Psoas muscle (tissue), 8 donors: ENCODE data around the gene CEP104. TPM values are rescaled to one million over a fixed set of nuclear protein-coding genes. Genes with fewer than 3 reads are reported as not detected.
"Not testable (repeated sequence)": the region's sequence is repeated elsewhere in the genome, so short reads cannot be mapped to it uniquely, and the experiment has no call there.

ENCODE experiments used
- ATAC-seq, 4 donors: fragments of 200-7000 bp; cut with Tn5 transposase; one replicate each; pipeline ENCODE4 v1.9.1; 2020; ENCODE audit warnings: moderate library complexity in 3 of 4, mild to moderate bottlenecking in 2 of 4
- DNase-seq, 2 donors: peaks; one replicate each; pipeline ENCODE4 v3.0.0-alpha.2; 2020
- H3K27ac ChIP-seq: fragments of 200-600 bp; one replicate; pipeline ENCODE4 v1.8.0; 2022
- H3K27me3 ChIP-seq, 3 donors: fragments of 200-600 bp in 1 of 3; one replicate each; pipeline versions ENCODE4 v1.6.1 to v1.8.0; 2013 to 2022; ENCODE audit warnings: low read length in 2 of 3, mild to moderate bottlenecking in 2 of 3, moderate library complexity in 1 of 3; ENCODE audit not compliant: insufficient read depth in 3 of 3
- H3K36me3 ChIP-seq, 2 donors: fragments of 200-600 bp in 1 of 2; one replicate each; pipeline versions ENCODE4 v1.6.1 to v1.8.0; 2013 to 2022; ENCODE audit warnings: low read depth in 1 of 2, mild to moderate bottlenecking in 1 of 2, moderate library complexity in 1 of 2; ENCODE audit not compliant: insufficient read depth in 1 of 2
- H3K4me1 ChIP-seq: fragments of 200-600 bp; one replicate; pipeline ENCODE4 v1.8.0; 2022
- H3K4me3 ChIP-seq: fragments of 200-600 bp; one replicate; pipeline ENCODE4 v1.8.0; 2022; ENCODE audit warnings: mild to moderate bottlenecking
- H3K9me3 ChIP-seq: fragments of 200-600 bp; one replicate; pipeline ENCODE4 v1.8.0; 2022
- WGBS, 3 donors: extraction: QIAGEN DNeasy Blood & Tissue Kit; methylation state at CpG; one replicate each; pipeline versions ENCODE4 v1.1.6 to v1.1.7; 2013; 5-methylcytosine and 5-hydroxymethylcytosine counted together
- intact Hi-C, 2 donors: fragments of 100-400 bp; cut with DNase I; formaldehyde crosslinking; loops; one replicate each; pipeline versions ENCODE4 v1.11.0 to v1.14.2; 2022
- polyA plus RNA-seq, 3 donors: library from polyadenylated mRNA; stranded (reverse); fragments of 200-250 nt; gene quantifications; one replicate each; pipeline ENCODE4 v1.2.3, GENCODE V29; 2013
- total RNA-seq, 4 donors: library from RNA; stranded (reverse); fragmentation: NEBNext Ultra II Directional in 2 of 4; extraction: Animal tissue kit (Norgen Biotek cat#: 25700) in 2 of 4; gene quantifications; one replicate each; pipeline versions ENCODE4 v1.2.1 to v1.2.4, GENCODE V29; 2021 to 2023
- TF ChIP-seq, protein P1 (sequence below): fragments of 200-600 bp; IDR thresholded peaks from one replicate; pipeline ENCODE4 v1.8.0; 2022; ENCODE audit warnings: antibody characterized with exemption
- donor health status: healthy with polysubstance abuse.
- donor health status: DM: no; HTN: no; CAD: no; lungs with moderate emphysema.
- donor health status: Bipolar disorder and iron deficiency.
- donor health status: healthy.
- donor health status: DM: yes; HTN: yes; CAD: no.
- donor health status: DM: no; HTN: no; CAD: no.
- donor health status: DM: no; HTN: no; CAD: no.
- donor health status: DM: yes; HTN: yes; CAD: no.

The CEP104 gene
- total and polyA plus RNA-seq, 7 donors = 9.0 to 37.7 (median 31.3) TPM

DNA sequence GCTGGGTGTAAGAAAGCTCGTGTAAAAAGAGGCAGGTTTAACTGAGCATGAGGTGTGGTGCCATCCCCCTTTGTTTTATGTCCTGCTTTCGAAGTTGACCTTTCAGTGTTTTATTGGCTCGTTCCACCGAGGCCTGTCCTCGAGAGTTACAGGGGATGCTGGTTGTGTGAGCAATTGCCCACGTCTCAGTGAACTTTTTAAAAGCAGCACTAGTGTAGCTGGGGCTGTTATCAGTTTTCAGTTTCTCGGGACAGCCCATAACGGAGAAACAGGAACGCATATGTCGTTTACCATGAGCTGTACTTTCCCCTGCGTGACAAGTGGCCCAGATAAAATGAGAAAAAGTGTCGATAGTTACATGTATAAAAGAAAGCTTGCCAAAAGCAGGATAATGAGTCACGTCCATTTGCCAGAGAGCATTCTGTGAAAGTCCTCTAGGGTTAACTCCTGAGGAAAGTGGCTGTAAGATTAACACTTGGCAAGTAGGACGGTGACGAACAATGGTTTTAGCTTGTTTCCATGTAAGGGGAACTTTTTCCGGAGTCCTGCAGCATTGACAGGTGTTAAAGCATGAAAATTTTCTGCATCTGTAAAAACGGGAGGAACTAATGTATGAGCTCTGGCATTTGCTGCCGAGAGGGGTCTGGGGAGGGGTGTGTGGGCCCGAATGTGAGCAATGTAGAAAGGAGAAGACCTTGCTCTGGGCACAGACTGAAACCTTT is 52.9 kb downstream of the CEP104 start:
- Histone ChIP-seq H3K27me3 (no peaks in the 10 kb centered on the region), H3K4me3 (no peak overlapping the region), H3K9me3 (no peaks in the 10 kb centered on the region), H3K27ac (no peak overlapping the region), H3K4me1 (no peaks in the 10 kb centered on the region), H3K36me3 (no peaks in the 10 kb centered on the region)
- ATAC-seq (no peak), DNase-seq (no peak)
- intact Hi-C loops = no loop called here
- whole genome bisulfite sequencing, 3 donors = 39 to 46% (median 40%) methylated on average over 19 of the region's 19 CpGs
- TF ChIP-seq, protein P1, sequence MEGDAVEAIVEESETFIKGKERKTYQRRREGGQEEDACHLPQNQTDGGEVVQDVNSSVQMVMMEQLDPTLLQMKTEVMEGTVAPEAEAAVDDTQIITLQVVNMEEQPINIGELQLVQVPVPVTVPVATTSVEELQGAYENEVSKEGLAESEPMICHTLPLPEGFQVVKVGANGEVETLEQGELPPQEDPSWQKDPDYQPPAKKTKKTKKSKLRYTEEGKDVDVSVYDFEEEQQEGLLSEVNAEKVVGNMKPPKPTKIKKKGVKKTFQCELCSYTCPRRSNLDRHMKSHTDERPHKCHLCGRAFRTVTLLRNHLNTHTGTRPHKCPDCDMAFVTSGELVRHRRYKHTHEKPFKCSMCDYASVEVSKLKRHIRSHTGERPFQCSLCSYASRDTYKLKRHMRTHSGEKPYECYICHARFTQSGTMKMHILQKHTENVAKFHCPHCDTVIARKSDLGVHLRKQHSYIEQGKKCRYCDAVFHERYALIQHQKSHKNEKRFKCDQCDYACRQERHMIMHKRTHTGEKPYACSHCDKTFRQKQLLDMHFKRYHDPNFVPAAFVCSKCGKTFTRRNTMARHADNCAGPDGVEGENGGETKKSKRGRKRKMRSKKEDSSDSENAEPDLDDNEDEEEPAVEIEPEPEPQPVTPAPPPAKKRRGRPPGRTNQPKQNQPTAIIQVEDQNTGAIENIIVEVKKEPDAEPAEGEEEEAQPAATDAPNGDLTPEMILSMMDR = no peak

DNA sequence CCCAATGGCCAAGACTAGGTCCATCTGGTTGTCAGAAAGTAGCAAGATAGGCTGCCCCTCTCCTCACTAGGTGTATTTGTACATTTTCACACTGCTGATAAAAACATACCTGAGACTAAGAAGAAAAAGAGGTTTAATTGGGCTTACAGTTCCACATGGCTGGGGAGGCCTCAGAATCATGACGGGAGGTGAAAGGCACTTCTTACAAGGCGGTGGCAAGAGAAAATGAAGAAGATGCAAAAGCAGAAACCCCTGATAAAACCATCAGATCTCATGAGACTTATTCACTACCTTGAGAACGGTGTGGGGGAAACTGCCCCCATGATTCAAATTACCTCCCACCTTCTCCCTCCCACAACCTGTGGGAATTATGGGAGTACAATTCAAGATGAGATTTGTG is 56.2 kb downstream of the CEP104 start:
- 83 to 84% (median 84%) methylated on average over 3 of the region's 3 CpGs for WGBS, 3 donors
- H3K9me3 ChIP-seq, intact Hi-C loops, H3K27ac ChIP-seq, ATAC-seq, DNase-seq, H3K27me3 ChIP-seq, H3K36me3 ChIP-seq, H3K4me3 ChIP-seq, H3K4me1 ChIP-seq: not testable (repeated sequence)

DNA sequence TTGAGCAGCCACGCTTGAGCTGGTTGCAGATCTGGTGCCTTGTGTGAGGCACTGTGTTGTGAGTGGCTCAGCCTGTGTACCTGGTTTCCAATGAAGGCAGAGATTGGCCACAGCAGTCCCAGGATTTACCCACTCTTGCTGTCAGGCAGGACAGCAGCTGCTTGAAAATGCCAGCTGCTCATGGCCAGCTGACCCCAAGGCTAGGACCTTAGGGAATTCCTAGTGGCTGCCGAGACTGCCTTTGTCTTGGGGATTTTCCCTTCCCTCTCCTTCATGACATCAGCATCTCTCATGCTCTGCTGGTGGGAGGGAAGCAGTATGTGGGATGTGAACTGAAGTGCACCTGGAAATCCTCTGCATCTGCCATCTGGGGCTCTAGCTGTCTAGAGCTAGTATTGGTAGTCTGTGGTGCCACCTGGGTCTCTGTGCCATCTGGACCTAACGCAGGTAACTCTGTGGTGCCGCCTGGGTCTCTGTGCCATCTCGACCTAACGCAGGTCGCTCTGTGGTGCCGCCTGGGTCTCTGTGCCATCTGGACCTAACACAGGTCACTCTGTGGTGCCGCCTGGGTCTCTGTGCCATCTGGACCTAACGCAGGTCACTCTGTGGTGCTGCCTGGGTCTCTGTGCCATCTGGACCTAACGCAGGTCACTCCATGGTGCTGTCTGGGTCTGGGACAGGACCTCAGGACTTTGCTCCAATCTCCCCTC is 56.9 kb downstream of the CEP104 start:
- H3K4me1 ChIP-seq = peaks cover 11% of the 10 kb centered on the region
- no peaks in the 10 kb centered on the region for H3K9me3 ChIP-seq
- TF ChIP-seq, protein P1 = no peak
- intact Hi-C loops = no loop called here
- no peaks in the 10 kb centered on the region for H3K27me3 ChIP-seq
- 77 to 79% (median 77%) methylated on average over 11 of the region's 11 CpGs for WGBS, 3 donors
- H3K36me3 ChIP-seq = no peaks in the 10 kb centered on the region
- no peak overlapping the region for H3K27ac ChIP-seq
- H3K4me3 ChIP-seq = no peak overlapping the region
- DNase-seq = no peak
- ATAC-seq = no peak

DNA sequence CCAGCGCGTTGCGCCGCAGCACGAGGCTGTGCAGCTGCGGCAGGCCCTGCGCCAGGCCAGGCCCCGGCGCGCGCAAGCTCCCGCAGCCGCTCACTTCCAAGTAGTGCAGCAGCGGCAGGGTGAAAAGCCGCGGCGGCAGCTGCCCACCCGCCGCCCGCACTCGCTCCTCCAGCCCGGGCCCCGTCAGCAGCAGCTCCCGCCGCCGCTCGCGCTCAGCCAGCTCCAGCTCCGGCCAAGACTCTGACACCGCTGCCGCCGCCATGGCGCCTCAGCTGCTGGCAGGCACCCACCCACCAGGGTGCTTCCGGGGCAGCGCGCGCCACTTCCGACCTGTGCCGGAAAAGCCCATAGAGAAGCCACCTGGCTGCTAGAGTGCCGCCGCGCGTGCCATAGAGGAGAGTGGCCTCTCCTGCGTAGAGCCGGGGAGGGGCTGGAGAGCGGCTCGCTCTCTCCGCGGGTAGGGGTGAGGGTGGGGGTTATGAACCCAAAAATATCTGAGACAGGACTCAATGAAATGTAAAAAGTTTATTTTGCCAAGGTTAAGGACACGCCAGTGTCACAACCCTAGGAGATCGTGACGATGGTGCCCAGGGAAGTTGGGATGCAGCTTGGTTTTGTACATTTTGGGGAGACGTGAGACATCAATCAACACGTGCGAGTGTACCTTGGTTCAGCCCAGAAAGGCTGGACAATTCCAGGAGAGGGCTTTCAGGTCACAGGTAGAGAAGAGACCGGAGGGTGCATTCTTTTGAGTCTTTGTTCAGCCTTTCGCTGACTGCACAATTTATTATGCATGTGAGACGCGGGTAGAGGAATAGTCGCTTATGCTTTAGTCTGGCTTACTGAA is 60.6 kb downstream of the CEP104 start, which contains the start of gene LRRC47:
TSS of gene LRRC47 (minus strand) at position 284 of the 847 bp plus-strand sequence. CDS start at position 262, 22 bp downstream.
- Histone ChIP-seq H3K27me3 (no peaks in the 10 kb centered on the region), H3K4me3 (peak within 1 kb of the TSS; percentile 94), H3K36me3 (peaks cover 0 to 11% of the 10 kb centered on the region in 2 donors), H3K27ac (peak within 1 kb of the TSS; percentile 79), H3K4me1 (peaks cover 36% of the 10 kb centered on the region), H3K9me3 (no peaks in the 10 kb centered on the region)
- TF ChIP-seq, protein P1 = no peak
- ATAC-seq (peak; percentile 99 to 100 (median 99)), DNase-seq (peak; percentile 96 to 98)
- intact Hi-C loops = no loop called here
- 3 to 4% (median 3%) methylated on average over 56 to 60 of the region's 60 CpGs for WGBS, 3 donors
